ENCODE results near the gene EPHB3. TPM values are rescaled to one million over a fixed set of nuclear protein-coding genes. Genes with fewer than 3 reads are reported as not detected.
A peak's percentile ranks its signal among the peaks of the same experiment; 100 is the strongest.
"Not testable (repeated sequence)": the region's sequence is repeated elsewhere in the genome, so short reads cannot be mapped to it uniquely, and the experiment has no call there.

Gene EPHB3
- total RNA-seq, 4 donors from 2014 or later: 14.7 to 58.1 (median 33.1) TPM

DNA sequence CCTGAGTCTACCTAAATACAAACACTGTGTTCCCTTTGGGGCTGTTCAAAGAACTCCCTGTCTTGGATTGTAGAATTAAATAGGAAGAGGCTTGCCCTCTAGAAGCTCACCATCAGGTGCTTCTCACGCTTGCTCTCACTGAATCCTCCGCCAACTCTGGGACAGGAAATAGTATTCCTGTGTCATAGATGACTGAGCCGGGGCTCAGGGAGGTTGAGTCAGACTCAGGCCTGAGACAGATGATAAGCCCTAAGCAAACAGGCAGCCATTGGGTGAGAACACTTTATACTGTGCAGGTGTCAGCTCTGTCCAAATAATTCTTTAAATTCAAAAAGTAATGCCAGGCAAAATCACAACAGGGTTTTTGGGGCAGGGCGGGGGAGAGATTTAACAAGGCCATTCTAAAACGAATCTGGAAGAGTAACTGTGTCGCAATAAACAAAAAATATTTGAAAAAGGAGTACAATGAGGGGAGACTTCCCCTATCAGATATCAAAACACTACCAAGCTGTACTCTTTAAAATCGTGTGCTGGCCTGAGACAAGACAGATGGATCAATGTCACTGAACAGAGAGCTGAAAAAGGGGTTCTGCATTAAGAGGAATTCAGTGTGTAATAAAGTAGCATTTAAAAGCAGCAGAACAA lies 59.0 kb downstream of the EPHB3 start:
- 25 to 40% methylated on average over 6 to 7 of the region's 7 CpGs for whole genome bisulfite sequencing, 2 donors
- no peak for DNase-seq
- TF ChIP-seq, protein P1, sequence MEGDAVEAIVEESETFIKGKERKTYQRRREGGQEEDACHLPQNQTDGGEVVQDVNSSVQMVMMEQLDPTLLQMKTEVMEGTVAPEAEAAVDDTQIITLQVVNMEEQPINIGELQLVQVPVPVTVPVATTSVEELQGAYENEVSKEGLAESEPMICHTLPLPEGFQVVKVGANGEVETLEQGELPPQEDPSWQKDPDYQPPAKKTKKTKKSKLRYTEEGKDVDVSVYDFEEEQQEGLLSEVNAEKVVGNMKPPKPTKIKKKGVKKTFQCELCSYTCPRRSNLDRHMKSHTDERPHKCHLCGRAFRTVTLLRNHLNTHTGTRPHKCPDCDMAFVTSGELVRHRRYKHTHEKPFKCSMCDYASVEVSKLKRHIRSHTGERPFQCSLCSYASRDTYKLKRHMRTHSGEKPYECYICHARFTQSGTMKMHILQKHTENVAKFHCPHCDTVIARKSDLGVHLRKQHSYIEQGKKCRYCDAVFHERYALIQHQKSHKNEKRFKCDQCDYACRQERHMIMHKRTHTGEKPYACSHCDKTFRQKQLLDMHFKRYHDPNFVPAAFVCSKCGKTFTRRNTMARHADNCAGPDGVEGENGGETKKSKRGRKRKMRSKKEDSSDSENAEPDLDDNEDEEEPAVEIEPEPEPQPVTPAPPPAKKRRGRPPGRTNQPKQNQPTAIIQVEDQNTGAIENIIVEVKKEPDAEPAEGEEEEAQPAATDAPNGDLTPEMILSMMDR (IDR thresholded peaks at IDR 0.05): no peak
- no peak for TF ChIP-seq POLR2A (IDR thresholded peaks at IDR 0.05)
- H3K27ac ChIP-seq: peak overlapping the region in 3 of 4 donors; percentile 39 to 75 (median 65)
- H3K36me3 ChIP-seq: no peaks in the 10 kb centered on the region
- H3K4me3 ChIP-seq: no peak overlapping the region
- intact Hi-C loops (cut with DNase I): no loop called here
- no peaks in the 10 kb centered on the region for H3K27me3 ChIP-seq
- peaks cover 3 to 33% (median 14%) of the 10 kb centered on the region in 3 donors for H3K4me1 ChIP-seq
- no peaks in the 10 kb centered on the region for H3K9me3 ChIP-seq

DNA sequence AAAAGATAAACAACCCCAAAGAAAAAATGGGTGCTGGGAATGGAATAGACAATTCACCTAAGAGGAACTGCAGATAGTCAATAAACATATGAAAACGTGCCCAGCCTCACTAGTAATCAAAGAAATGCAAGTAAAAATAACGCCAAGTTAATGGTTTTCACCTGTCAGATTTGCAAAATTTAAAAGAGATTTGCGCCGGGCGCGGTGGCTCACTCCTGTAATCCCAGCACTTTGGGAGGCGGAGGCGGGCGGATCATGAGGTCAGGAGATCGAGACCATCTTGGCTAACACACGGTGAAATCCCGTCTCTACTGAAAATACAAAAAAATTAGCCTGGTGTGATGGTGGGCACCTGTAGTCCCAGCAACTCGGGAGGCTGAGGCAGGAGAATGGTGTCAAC lies 60.6 kb downstream of the EPHB3 start:
- H3K4me3 ChIP-seq; H3K9me3 ChIP-seq; H3K27ac ChIP-seq; intact Hi-C loops (cut with DNase I); DNase-seq; H3K27me3 ChIP-seq; H3K36me3 ChIP-seq: not testable (repeated sequence)
- WGBS, 2 donors: 84 to 88% methylated on average over 13 of the region's 13 CpGs
- H3K4me1 ChIP-seq: peaks cover 3 to 33% (median 14%) of the 10 kb centered on the region in 3 donors

DNA sequence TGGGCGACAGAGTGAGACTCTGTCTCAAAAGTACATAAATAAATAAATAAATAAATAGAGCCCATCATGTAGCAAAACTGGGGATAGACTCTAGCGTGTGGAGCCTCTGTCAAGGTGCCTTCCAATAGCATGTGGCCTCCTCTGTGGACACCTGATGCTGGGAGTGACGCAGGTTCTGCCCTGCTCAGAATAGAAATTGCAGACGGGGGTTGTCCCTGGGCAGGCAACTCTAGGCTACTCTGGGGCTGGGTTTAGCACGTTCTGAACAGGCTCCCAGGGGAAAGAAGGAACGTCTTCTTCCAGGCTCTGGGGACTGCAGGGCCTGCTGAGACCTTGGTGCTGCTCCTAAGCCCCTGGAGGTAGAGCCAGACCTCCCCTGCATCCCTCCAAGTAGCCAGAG lies 65.3 kb downstream of the EPHB3 start:
- DNase-seq: no peak
- H3K27ac ChIP-seq: no peak overlapping the region
- no peaks in the 10 kb centered on the region for H3K27me3 ChIP-seq
- no peaks in the 10 kb centered on the region for H3K9me3 ChIP-seq
- no peaks in the 10 kb centered on the region for H3K36me3 ChIP-seq
- no peak overlapping the region for H3K4me3 ChIP-seq
- 89 to 98% methylated on average over 3 to 4 of the region's 6 CpGs for WGBS, 2 donors
- intact Hi-C loops (cut with DNase I): no loop called here
- H3K4me1 ChIP-seq: no peaks in the 10 kb centered on the region
- TF ChIP-seq, protein P1 (IDR thresholded peaks at IDR 0.05): no peak
- TF ChIP-seq POLR2A (IDR thresholded peaks at IDR 0.05): no peak

DNA sequence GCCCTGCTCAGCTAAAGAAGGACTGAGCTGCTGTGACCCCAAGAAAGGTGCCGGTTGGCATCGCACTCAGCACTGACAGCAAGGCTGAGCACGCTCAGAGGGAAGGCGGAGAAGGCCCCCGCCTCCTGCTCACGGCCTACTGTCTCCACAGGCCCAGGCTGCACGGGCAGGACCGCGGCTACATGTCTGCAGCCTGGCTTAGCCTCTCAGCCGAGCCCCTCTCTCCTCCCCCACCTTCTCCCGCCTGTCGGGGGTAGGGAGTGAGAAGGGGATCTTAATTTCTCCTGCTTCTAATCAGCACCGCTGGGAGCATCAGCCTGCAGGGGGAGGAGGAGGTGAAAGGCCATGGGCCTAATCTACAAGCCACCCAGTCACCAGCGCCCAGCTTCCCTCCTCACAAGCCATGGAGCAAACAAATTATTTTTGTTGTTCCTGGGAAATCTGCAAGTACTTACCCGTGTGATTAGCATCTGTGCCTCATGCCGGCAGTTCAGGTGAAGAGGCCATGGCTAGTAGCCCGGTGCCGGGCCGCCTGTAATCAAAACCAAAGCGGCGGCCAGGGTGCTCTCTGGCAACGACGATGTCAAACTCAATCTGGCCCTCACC lies 68.1 kb downstream of the EPHB3 start:
- TF ChIP-seq, protein P1 (IDR thresholded peaks at IDR 0.05): no peak
- TF ChIP-seq POLR2A (IDR thresholded peaks at IDR 0.05): no peak
- intact Hi-C loops (cut with DNase I): no loop called here
- Histone ChIP-seq H3K4me1 (peaks cover 0 to 7% (median 0%) of the 10 kb centered on the region in 3 donors), H3K27ac (no peak overlapping the region), H3K36me3 (no peaks in the 10 kb centered on the region), H3K9me3 (no peaks in the 10 kb centered on the region), H3K27me3 (no peaks in the 10 kb centered on the region), H3K4me3 (no peak overlapping the region)
- WGBS, 2 donors: 66 to 83% methylated on average over 4 to 14 of the region's 23 CpGs
- no peak for DNase-seq

DNA sequence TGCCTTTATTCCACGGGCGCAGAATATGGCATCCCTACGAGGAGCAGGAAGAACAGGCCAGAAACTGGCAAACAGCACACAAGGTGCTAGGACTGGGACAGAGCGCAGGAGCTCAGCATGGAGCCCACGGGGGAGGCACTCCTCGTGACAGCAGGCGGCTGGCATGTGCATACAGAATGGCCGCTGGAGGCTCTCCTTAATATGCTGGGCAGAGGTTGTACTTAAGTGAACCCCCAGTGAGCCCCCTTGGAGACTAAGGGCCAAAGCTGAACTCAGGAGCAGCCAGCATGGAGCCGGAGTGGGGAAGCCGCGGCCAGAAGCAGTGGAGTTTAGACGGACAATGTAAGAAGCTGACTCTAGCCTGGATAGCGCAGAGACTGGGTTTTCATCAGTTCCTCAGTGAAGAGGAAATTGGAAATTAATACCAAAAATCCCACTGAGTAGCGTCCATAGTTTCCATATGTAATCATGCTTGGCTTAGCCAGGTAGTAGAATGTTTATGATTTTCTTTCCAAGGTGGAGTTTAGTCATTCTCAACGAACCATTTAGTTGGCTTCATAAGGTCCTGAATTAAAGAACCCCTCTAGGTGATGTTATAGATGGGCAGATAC lies 69.4 kb downstream of the EPHB3 start:
- Histone ChIP-seq H3K4me3 (no peak overlapping the region), H3K36me3 (no peaks in the 10 kb centered on the region), H3K9me3 (no peaks in the 10 kb centered on the region), H3K27ac (no peak overlapping the region), H3K27me3 (no peaks in the 10 kb centered on the region), H3K4me1 (peaks cover 0 to 7% (median 0%) of the 10 kb centered on the region in 3 donors)
- TF ChIP-seq POLR2A (IDR thresholded peaks at IDR 0.05): no peak
- TF ChIP-seq, protein P1 (IDR thresholded peaks at IDR 0.05): no peak
- WGBS, 2 donors: 89 to 90% methylated on average over 9 to 12 of the region's 15 CpGs
- intact Hi-C loops (cut with DNase I): no loop called here
- DNase-seq: no peak
